GM11168 (cell line): ENCODE data around the gene WTAP.
"Not testable (repeated sequence)": the region's sequence is repeated elsewhere in the genome, so short reads cannot be mapped to it uniquely, and the experiment has no call there.

Experiments used
- in situ Hi-C: fragments of 300-500 bp; cut with MboI; formaldehyde crosslinking; loops from one replicate; pipeline ENCODE4 v1.12.0; 2022; ENCODE audit warnings: low sequenced_read_pairs; ENCODE audit not compliant: unreplicated experiment

WTAP gene

GRCh38 chr6:159693128-159693893 lies 34.0 kb upstream of the WTAP start, which contains the start of gene SOD2:
Gene SOD2, minus strand, starts transcription at chr6:159693241. Its CDS starts 74 bp downstream, at chr6:159693167.
- in situ Hi-C loops, result no loop called here

DNA sequence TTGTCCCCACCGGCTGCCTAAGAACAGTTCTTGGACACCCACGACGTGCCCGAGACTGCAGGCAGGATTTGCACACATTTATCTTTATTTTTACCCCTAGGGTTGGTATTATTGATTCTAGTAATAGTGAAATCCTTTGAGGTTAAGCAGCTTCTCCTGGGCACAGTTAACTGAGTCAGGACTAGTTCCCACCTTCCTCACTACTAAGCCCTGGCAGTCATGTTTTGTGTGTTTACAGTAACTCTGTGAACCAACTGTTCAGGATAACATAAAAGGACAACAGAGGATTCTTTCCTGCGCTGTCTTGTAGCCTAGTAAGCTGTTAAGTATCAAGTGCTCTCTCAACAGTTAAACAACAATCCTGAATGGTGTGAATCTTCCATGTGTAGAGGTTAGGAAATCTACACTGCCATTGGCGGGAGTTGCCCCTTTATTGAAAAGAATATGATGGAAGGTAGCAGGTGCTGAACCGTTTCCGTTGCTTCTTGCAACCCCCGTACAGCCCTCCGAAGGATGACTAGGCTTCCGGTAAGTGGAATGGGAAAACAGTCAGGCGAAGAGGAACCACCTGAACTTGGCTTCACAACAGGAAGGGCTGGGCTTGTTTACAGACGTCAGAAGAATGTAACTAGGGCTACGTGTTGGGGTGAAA lies 33.3 kb upstream of the WTAP start:
- in situ Hi-C loops, result no loop called here

DNA sequence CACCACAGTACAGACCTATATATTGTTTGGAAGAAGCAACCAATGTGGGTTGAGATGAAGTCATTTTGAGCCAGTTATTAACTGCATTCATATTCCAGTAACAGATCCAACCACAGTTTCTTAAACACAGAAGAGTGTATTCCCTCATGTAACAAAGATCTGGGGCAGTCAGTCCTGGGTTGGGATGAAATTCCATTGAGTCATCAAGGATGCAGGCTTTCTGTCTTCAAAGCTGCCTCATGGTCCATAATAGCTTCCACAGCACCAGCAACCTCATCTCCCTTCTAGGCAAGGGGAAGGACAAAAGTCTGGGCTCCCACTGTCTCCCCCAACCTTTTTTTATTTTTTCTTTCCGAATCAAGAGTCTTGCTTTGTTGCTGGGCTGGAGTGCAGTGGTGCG lies 31.3 kb upstream of the WTAP start:
- in situ Hi-C loops, result no loop called here

- in situ Hi-C loops, result no loop called here
These were observed 26.3 kb upstream of the WTAP start for GRCh38 chr6:159700970-159701369.

DNA sequence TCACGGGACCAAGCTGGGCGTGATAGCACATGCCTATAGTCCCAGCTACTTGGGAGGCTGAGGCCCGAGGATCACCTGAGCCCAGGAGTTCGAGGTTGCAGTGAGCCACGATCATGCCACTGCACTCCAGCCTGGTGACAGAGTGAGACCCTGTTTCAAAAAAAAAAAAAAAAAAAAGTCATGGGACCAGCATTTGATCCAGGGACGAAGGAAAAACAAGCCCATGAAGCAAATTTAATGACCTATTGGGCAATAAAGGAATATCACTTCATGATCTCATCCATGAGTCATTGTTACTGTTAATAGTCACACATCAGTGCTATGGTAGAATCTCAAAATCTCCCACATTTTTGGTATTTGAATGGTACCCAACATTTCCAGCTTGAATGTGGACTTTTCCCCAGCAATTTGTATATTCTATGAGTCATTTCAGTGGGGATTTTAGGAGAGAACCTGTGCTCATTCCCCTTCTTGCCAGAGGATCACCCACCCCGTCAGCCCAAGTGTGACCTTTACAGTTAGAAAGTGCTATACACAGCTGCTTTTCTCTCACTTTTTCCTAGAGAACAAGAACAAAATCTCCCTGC lies 25.8 kb upstream of the WTAP start:
- in situ Hi-C loops, result no loop called here

DNA sequence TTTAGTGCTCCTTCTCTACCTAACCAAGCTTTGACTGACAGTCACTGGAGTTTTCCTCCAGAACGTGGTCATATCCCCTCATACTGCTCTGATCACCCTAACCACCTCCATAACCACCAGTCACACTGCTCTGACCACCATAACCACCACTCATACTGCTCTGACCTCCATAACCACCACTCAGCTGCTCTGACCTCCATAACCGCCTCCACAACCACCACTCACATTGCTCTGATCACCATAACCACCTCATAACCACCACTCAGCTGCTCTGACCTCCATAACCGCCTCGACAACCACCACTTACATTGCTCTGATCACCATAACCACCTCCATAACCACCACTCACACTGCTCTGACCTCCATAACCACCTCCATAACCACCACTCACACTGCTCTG lies 16.7 kb upstream of the WTAP start:
- in situ Hi-C loops, result not testable (repeated sequence)

DNA sequence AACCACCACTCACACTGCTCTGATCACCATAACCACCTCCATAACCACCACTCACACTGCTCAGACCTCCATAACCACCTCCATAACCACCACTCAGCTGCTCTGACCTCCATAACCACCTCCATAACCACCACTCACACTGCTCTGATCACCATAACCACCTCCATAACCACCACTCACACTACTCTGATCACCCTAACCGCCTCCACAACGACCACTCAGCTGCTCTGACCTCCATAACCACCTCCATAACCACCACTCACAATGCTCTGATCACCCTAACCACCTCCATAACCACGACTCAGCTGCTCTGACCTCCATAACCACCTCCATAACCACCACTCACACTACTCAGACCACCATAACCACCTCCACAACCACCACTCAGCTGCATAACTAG lies 14.9 kb upstream of the WTAP start:
- in situ Hi-C loops, result not testable (repeated sequence)

DNA sequence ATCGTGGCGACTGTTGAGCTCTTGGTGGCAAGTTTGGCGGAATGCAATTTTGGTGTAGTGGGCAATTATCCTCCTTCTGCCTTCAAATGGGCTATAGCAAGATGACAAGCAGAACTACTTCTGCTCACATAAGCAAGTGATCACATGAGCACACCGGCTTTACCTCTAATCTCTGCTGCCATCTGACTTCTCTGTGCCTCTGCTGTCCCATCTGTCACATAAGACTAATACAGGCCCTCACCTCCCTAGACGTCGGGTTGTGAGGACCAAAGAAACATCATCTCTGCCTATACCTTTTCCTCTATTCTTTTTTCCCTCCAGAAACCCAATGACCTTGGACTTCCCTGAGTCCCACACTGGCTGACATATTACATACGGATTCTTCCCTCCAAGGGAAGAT lies 13.3 kb upstream of the WTAP start:
- in situ Hi-C loops, result no loop called here

- in situ Hi-C loops, result no loop called here
These were observed 12.9 kb upstream of the WTAP start for GRCh38 chr6:159714404-159714803.

GRCh38 chr6:159715166-159715565 lies 12.1 kb upstream of the WTAP start:
- in situ Hi-C loops, result no loop called here

- in situ Hi-C loops, result no loop called here
These were observed 11.7 kb upstream of the WTAP start for GRCh38 chr6:159715605-159716004.

DNA sequence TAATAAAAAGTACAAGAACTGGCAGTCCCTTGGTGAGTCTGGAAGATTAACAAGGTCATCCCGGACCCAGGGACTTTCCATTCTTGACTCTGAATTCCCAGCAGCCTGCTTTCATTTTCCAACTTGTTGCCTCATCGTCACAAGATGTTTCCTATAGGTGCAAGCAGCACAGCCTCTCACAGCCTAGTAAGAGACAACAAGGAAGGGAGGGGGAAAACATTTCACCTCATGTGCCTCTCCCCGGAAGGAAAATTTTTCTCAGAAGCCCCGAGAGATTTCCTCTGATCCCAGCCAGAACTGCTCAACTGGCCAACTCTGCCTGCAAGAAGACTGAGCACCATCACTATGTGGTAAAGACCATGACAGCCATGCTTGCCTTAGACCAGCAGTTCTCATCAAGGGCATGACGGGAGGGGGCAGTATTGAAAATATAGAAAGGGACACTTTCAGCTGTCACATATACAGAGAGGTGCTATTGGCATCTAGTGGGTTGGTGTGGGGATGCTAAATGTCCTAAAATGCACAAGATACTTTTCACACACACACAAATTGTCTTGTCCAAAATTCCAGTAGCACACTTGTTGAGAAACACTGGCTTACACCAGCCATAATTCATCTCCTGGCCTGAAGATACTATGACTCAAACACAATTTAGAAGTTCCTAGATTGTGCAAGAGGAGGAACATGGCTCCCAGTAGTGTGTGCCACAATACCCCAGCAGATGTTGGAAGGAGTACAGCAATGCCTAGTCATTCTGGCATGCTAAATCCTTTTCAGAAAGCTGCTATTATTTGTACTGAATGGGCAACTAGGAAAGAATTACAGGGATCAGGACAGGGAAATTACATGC lies 10.8 kb upstream of the WTAP start:
- in situ Hi-C loops, result no loop called here

GRCh38 chr6:159718634-159719033 lies 8.7 kb upstream of the WTAP start:
- in situ Hi-C loops, result no loop called here

GRCh38 chr6:159719287-159719686 lies 8.0 kb upstream of the WTAP start:
- in situ Hi-C loops, result no loop called here

DNA sequence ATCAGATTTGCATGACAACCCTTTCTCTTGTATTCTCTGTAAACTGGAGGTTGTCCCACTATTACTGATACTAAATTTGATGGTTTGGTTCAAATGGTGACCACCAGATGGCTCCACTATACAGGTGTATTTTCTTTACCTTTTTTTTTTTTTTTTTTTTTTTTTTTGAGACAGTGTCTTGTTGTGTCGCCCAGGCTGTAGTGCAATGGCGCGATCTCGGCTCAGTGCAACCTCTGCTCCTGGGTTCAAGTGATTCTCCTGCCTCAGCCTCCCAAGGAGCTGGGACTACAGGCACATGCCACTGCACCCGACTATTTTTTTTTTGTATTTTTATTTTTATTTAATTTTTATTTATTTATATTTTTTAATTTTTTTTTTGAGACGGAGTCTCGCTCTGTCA lies 6.6 kb upstream of the WTAP start:
- in situ Hi-C loops, result no loop called here

GRCh38 chr6:159721981-159722380 lies 5.3 kb upstream of the WTAP start:
- in situ Hi-C loops, result not testable (repeated sequence)

GRCh38 chr6:159722655-159723054 lies 4.7 kb upstream of the WTAP start:
- in situ Hi-C loops, result no loop called here

- in situ Hi-C loops, result no loop called here
These were observed 4.0 kb upstream of the WTAP start for GRCh38 chr6:159723259-159723658.

DNA sequence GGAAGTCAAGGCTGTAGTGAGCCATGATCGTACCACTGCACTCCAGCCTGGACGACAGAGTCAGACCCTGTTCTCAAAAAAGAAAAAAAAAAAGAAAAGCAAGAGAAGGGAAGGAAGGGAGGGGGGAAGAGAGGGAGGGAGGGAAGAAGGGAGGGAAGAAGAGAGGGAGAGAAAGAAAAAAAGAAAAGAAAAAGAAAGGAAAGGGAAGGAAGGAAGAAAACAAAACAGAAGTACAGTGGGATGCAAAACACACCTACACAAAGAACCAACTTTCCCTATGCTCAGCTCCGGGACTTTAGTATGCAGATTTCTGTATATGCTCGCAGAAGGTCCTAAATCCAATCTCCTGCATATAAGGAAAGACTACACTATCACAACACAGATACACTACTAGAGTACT lies 2.5 kb upstream of the WTAP start:
- in situ Hi-C loops, result no loop called here

GRCh38 chr6:159725208-159725607 lies 2.1 kb upstream of the WTAP start:
- in situ Hi-C loops, result not testable (repeated sequence)
